SU-DHL-6 (cell line): ENCODE measurements around the gene PKIB.

Experiments
- CTCF ChIP-seq: fragments of 200-600 bp; sonication (generic); IDR thresholded peaks from one replicate; pipeline ENCODE4 v1.5.1; 2017; ENCODE audit warnings: antibody characterized with exemption, mild to moderate bottlenecking, low read length, moderate library complexity; ENCODE audit not compliant: insufficient read depth, poor library complexity, severe bottlenecking
- EZH2phosphoT487 ChIP-seq: fragments of 200-600 bp; sonication (generic), shearing (Covaris generic); conservative IDR thresholded peaks from 2 replicates; pipeline ENCODE4 v1.6.1; 2018; ENCODE audit warnings: mild to moderate bottlenecking, antibody characterized with exemption, low read length, moderate library complexity, mixed read lengths

DNA sequence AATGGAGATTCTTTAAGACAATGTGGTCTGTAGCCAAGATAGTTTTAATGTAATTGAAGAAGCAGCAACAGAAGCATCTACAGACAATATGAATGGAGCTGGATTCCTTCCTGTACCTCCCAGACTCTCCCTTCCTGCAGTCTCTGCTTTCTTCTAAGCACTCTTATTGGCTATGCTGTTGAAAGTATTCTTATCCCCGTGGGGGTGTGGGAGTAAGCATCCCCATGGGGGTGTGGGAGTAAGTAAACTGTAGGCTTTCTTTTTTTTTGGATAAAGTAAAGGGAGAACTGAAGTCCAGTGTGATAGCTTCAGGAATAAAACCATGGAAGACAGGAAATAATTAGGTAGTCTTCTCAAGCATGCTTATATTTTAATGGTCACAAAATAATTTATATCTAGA lies 4.1 kb downstream of the PKIB start:
- TF ChIP-seq CTCF (no peak), EZH2phosphoT487 (no peak)
